ENCODE measurements around the gene CDC42. TPM values are rescaled to one million over a fixed set of nuclear protein-coding genes. Genes with fewer than 3 reads are reported as not detected.

The CDC42 gene
- total and polyA plus RNA-seq, 10 of the 15 experiments (the other 5 are each of a cell fraction or from before 2014, with no cell fraction given): 184 to 479 (median 326) TPM

DNA sequence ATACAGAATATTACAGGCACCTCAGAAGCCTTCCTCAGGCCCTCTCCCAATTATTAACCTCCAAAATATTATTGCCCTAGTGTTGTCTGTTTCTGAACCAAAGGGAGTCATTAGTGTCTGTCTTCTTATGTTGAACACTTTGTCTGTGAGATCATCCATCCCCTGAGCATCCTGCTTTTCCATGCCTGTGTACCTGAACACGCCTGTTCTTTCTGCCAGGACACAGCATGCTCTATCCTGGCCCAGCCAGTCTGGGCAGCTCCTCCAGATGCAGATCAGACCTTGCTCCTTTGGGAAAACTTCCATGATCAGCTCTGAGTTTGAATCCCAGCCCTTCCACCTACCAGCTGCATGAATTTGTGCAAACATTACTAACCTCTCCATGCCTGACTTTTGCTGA is 11.0 kb upstream of the CDC42 start:
- no peak overlapping the region for H3K9ac ChIP-seq (ENCODE audit: control insufficient read depth, insufficient read depth, low read length)
- ATAC-seq: no peak
- no peaks in the 10 kb centered on the region for H4K20me1 ChIP-seq (ENCODE audit: control insufficient read depth, insufficient read depth)
- ChIA-PET RAD21 (ENCODE audit: unreplicated experiment) (interaction anchor here (1.0 to 1.1 kb wide), 2 partner anchors 11 to 19 kb away, joined by 3 to 5 read pairs; partner anchors contain the start of gene CDC42), SMC1A (ENCODE audit: uncharacterized antibody, unreplicated experiment) (interaction anchor here (1.1 kb wide), 1 partner anchor 11 kb away, joined by 5 read pairs; the partner anchor contains the start of gene CDC42), POLR2A (interaction anchor here (1.9 to 21.4 kb wide), 3 partner anchors 9 to 15 kb away, joined by 6 to 325 read pairs (median 59); partner anchors contain the start of gene CDC42), CTCF (interaction anchor here (1.0 kb wide), 1 partner anchor 9 kb away, joined by 3 read pairs; no protein-coding TSS in a partner anchor)
- H3K36me3 ChIP-seq (ENCODE audit: control insufficient read depth in 2 of 2, insufficient read depth in 2 of 2, low read length in 1 of 2): no peaks in the 10 kb centered on the region
- H3K4me3 ChIP-seq: no peak overlapping the region
- H2AFZ ChIP-seq (ENCODE audit: control insufficient read depth, low read depth, low read length): no peak overlapping the region
- no peaks in the 10 kb centered on the region for H3K27me3 ChIP-seq (replicated peaks in 1 of 2; ENCODE audit: control insufficient read depth in 2 of 2, insufficient read depth in 2 of 2, low read length in 1 of 2)
- H3K79me2 ChIP-seq (ENCODE audit: control insufficient read depth, insufficient read depth, low read length): no peaks in the 10 kb centered on the region
- H3K27ac ChIP-seq (ENCODE audit: control insufficient read depth, insufficient read depth): 0 out of 2 replicates have a peak overlapping the region, but pooled peaks have one; percentile 20
- intact Hi-C loops (cut with micrococcal nuclease; ENCODE audit: unreplicated experiment): loop anchor here (10.0 kb wide), 1 partner anchor 1683 kb away; no protein-coding TSS in a partner anchor
- no peak for FAIRE-seq
- H3K4me2 ChIP-seq (ENCODE audit: control insufficient read depth, insufficient read depth): no peak overlapping the region
- peaks cover 2% of the 10 kb centered on the region; the same call in 1 of the 3 replicates for H3K9me3 ChIP-seq (replicated peaks; ENCODE audit: control insufficient read depth, insufficient read depth, low read length)
- DNase-seq (ENCODE audit: low read depth, low spot score): no peak
- TF ChIP-seq RAD21 (IDR thresholded peaks at IDR 0.05; ENCODE audit: insufficient read depth, low read depth, low read length) (no peak), ZBED1 (IDR thresholded peaks at IDR 0.05; ENCODE audit: borderline replicate concordance) (no peak), TARDBP (IDR thresholded peaks at IDR 0.05; ENCODE audit: borderline replicate concordance) (no peak), MTA3 (IDR thresholded peaks at IDR 0.05; ENCODE audit: borderline replicate concordance, low read length) (no peak), PAX8 (IDR thresholded peaks at IDR 0.05) (no peak), HDAC6 (IDR thresholded peaks at IDR 0.05; ENCODE audit: unreplicated experiment) (no peak), SRF (IDR thresholded peaks at IDR 0.05; ENCODE audit: low read depth in 2 of 2, low read length in 2 of 2) (no peak), IKZF2 (IDR thresholded peaks at IDR 0.05) (no peak), EED (IDR thresholded peaks at IDR 0.05; ENCODE audit: low read depth) (no peak), SMAD1 (IDR thresholded peaks at IDR 0.05; ENCODE audit: low read depth, partially characterized antibody) (no peak), USF1 (IDR thresholded peaks at IDR 0.05; ENCODE audit: borderline replicate concordance, extremely low read length, insufficient read depth, low read depth, low read length) (no peak), MEF2A (IDR thresholded peaks at IDR 0.05; ENCODE audit: insufficient read depth, low read depth, low read length) (no peak), ATF7 (IDR thresholded peaks at IDR 0.05; ENCODE audit: low read depth) (no peak), RUNX3 (IDR thresholded peaks at IDR 0.05; ENCODE audit: low read length) (no peak), NFXL1 (IDR thresholded peaks at IDR 0.05; ENCODE audit: borderline replicate concordance) (no peak), ESRRA (IDR thresholded peaks at IDR 0.05; ENCODE audit: low read length) (no peak), RFX5 (IDR thresholded peaks at IDR 0.05; ENCODE audit: low read depth, low read length) (no peak)
- TF ChIP-seq, protein P1, sequence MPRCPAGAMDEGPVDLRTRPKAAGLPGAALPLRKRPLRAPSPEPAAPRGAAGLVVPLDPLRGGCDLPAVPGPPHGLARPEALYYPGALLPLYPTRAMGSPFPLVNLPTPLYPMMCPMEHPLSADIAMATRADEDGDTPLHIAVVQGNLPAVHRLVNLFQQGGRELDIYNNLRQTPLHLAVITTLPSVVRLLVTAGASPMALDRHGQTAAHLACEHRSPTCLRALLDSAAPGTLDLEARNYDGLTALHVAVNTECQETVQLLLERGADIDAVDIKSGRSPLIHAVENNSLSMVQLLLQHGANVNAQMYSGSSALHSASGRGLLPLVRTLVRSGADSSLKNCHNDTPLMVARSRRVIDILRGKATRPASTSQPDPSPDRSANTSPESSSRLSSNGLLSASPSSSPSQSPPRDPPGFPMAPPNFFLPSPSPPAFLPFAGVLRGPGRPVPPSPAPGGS (IDR thresholded peaks at IDR 0.05; ENCODE audit: borderline replicate concordance, insufficient read depth, low read depth, low read length, poor library complexity, severe bottlenecking): no peak
- TF ChIP-seq, protein P2, sequence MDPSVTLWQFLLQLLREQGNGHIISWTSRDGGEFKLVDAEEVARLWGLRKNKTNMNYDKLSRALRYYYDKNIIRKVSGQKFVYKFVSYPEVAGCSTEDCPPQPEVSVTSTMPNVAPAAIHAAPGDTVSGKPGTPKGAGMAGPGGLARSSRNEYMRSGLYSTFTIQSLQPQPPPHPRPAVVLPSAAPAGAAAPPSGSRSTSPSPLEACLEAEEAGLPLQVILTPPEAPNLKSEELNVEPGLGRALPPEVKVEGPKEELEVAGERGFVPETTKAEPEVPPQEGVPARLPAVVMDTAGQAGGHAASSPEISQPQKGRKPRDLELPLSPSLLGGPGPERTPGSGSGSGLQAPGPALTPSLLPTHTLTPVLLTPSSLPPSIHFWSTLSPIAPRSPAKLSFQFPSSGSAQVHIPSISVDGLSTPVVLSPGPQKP (IDR thresholded peaks at IDR 0.05; ENCODE audit: low read depth, low read length): no peak
- TF ChIP-seq, protein P3, sequence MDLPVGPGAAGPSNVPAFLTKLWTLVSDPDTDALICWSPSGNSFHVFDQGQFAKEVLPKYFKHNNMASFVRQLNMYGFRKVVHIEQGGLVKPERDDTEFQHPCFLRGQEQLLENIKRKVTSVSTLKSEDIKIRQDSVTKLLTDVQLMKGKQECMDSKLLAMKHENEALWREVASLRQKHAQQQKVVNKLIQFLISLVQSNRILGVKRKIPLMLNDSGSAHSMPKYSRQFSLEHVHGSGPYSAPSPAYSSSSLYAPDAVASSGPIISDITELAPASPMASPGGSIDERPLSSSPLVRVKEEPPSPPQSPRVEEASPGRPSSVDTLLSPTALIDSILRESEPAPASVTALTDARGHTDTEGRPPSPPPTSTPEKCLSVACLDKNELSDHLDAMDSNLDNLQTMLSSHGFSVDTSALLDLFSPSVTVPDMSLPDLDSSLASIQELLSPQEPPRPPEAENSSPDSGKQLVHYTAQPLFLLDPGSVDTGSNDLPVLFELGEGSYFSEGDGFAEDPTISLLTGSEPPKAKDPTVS (IDR thresholded peaks at IDR 0.05; ENCODE audit: low read depth, low read length): no peak
- WGBS (ENCODE audit: insufficient coverage, insufficient replicate concordance, low lambda C conversion rate, missing lambda C conversion rate): 100% methylated on average over 1 of the region's 1 CpG
- peaks cover 29% of the 10 kb centered on the region for H3K4me1 ChIP-seq (ENCODE audit: control insufficient read depth, insufficient read depth, low read length)
- in situ Hi-C loops (cut with MboI): no loop called here
- BruUV-seq (replicated peaks): no TSS peak

Data from GM12878 (cell line).